ENCODE measurements around the gene FOXA1.
"Not testable (repeated sequence)": the region's sequence is repeated elsewhere in the genome, so short reads cannot be mapped to it uniquely, and the experiment has no call there.

The FOXA1 gene

GRCh38 chr14:37573356-37573755, 21.7 kb downstream of the FOXA1 start:
- DNase-seq (ENCODE audit: insufficient read length, low spot score) = no peak
- no peak for TF ChIP-seq POLR2A (IDR thresholded peaks at IDR 0.05; ENCODE audit: low read depth, low read length)
- no peak for FAIRE-seq

- no peak for DNase-seq (ENCODE audit: insufficient read length, low spot score)
- no peak for FAIRE-seq
- no peak for TF ChIP-seq POLR2A (IDR thresholded peaks at IDR 0.05; ENCODE audit: low read depth, low read length)
Measured at GRCh38 chr14:37571391-37571790, 23.7 kb downstream of the FOXA1 start.

GRCh38 chr14:37569729-37570128, 25.3 kb downstream of the FOXA1 start:
- FAIRE-seq = no peak
- TF ChIP-seq POLR2A (IDR thresholded peaks at IDR 0.05; ENCODE audit: low read depth, low read length) = no peak
- no peak for DNase-seq (ENCODE audit: insufficient read length, low spot score)

- no peak for DNase-seq (ENCODE audit: insufficient read length, low spot score)
Measured at GRCh38 chr14:37566811-37567371, 28.2 kb downstream of the FOXA1 start.

GRCh38 chr14:37565550-37565949, 29.5 kb downstream of the FOXA1 start:
- TF ChIP-seq POLR2A (IDR thresholded peaks at IDR 0.05; ENCODE audit: low read depth, low read length) = no peak
- DNase-seq (ENCODE audit: insufficient read length, low spot score) (no peak), FAIRE-seq (no peak)

More at GRCh38 chr14:37566811-37567371, 28.2 kb downstream of the FOXA1 start:
- no peak for FAIRE-seq
- TF ChIP-seq POLR2A (IDR thresholded peaks at IDR 0.05; ENCODE audit: low read depth, low read length) = no peak

GRCh38 chr14:37563189-37563588, 31.9 kb downstream of the FOXA1 start:
- DNase-seq (ENCODE audit: insufficient read length, low spot score) (no peak), FAIRE-seq (no peak)
- no peak for TF ChIP-seq POLR2A (IDR thresholded peaks at IDR 0.05; ENCODE audit: low read depth, low read length)

- no peak for DNase-seq (ENCODE audit: insufficient read length, low spot score)
- no peak for FAIRE-seq
- TF ChIP-seq POLR2A (IDR thresholded peaks at IDR 0.05; ENCODE audit: low read depth, low read length) = no peak
Measured at GRCh38 chr14:37559386-37559785, 35.7 kb downstream of the FOXA1 start.

- TF ChIP-seq POLR2A (IDR thresholded peaks at IDR 0.05; ENCODE audit: low read depth, low read length) = no peak
- DNase-seq (ENCODE audit: insufficient read length, low spot score) = no peak
- FAIRE-seq = no peak
Measured at GRCh38 chr14:37558740-37559139, 36.3 kb downstream of the FOXA1 start.

- DNase-seq (ENCODE audit: insufficient read length, low spot score); FAIRE-seq: not testable (repeated sequence)
Measured at GRCh38 chr14:37555596-37555995, 39.5 kb downstream of the FOXA1 start.

GRCh38 chr14:37553935-37554550, 41.0 kb downstream of the FOXA1 start:
- no peak for TF ChIP-seq POLR2A (IDR thresholded peaks at IDR 0.05; ENCODE audit: low read depth, low read length)
- DNase-seq (ENCODE audit: insufficient read length, low spot score) (no peak), FAIRE-seq (no peak)

- FAIRE-seq (no peak), DNase-seq (ENCODE audit: insufficient read length, low spot score) (no peak)
- no peak for TF ChIP-seq POLR2A (IDR thresholded peaks at IDR 0.05; ENCODE audit: low read depth, low read length)
Measured at GRCh38 chr14:37551119-37551518, 43.9 kb downstream of the FOXA1 start.

GRCh38 chr14:37550511-37550910, 44.5 kb downstream of the FOXA1 start:
- no peak for DNase-seq (ENCODE audit: insufficient read length, low spot score)
- TF ChIP-seq POLR2A (IDR thresholded peaks at IDR 0.05; ENCODE audit: low read depth, low read length) = no peak
- no peak for FAIRE-seq

- DNase-seq (ENCODE audit: insufficient read length, low spot score) (no peak), FAIRE-seq (no peak)
- no peak for TF ChIP-seq POLR2A (IDR thresholded peaks at IDR 0.05; ENCODE audit: low read depth, low read length)
Measured at GRCh38 chr14:37546621-37547447, 48.2 kb downstream of the FOXA1 start.

- FAIRE-seq = no peak
- DNase-seq (ENCODE audit: insufficient read length, low spot score) = no peak
- no peak for TF ChIP-seq POLR2A (IDR thresholded peaks at IDR 0.05; ENCODE audit: low read depth, low read length)
Measured at GRCh38 chr14:37545174-37545573, 49.9 kb downstream of the FOXA1 start.

GRCh38 chr14:37544407-37544806, 50.6 kb downstream of the FOXA1 start:
- no peak for DNase-seq (ENCODE audit: insufficient read length, low spot score)
- TF ChIP-seq POLR2A (IDR thresholded peaks at IDR 0.05; ENCODE audit: low read depth, low read length) = no peak
- FAIRE-seq = no peak
